ENCODE results near the gene INIP. TPM values are rescaled to one million over a fixed set of nuclear protein-coding genes. Genes with fewer than 3 reads are reported as not detected.

The INIP gene
- total RNA-seq, 1 experiment from 2014 or later = 24.5 TPM

DNA sequence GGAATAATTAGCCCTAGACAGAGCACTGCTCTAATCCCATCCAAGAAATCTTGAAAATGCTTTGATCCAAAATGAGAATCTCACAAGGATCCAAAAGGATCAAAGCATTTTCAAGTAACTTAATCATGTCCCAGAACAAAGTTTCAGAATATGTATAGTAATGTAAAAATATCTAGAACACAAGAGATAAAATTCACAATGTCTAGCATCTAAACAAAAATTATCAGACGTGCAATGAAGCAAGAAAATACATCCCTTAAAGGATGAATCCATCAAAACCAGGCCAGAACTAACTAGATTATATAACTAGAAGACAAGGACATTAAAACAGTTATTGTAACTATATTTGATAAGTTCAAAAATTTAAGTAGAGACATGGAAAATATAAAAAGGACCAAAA lies 69.3 kb downstream of the INIP start:
- no peaks in the 10 kb centered on the region for H4K20me1 ChIP-seq (ENCODE audit: control insufficient read depth, insufficient read depth, insufficient read length)
- H2BK15ac ChIP-seq (ENCODE audit: low read depth, low read length) = no peak overlapping the region
- Mint-ChIP-seq H3K27me3 (ENCODE audit: low read depth) (no peaks in the 10 kb centered on the region), H3K9me3 (peaks cover 9 to 10% of the 10 kb centered on the region in 2 experiments; a peak in 4 of 5 replicates), H3K36me3 (ENCODE audit: insufficient read depth in 1 of 3, low read depth in 3 of 3) (peaks cover 27 to 54% (median 28%) of the 10 kb centered on the region in 3 experiments), H3K4me1 (peaks cover 18 to 21% of the 10 kb centered on the region in 2 experiments), H3K27ac (no peak overlapping the region), H3K4me3 (no peak overlapping the region)
- no peak overlapping the region for H2BK20ac ChIP-seq (ENCODE audit: low read depth, low read length, poor library complexity, severe bottlenecking)
- H3K79me1 ChIP-seq (ENCODE audit: insufficient read depth, low read depth, low read length, poor library complexity, severe bottlenecking) = no peaks in the 10 kb centered on the region
- TF ChIP-seq, protein P1, sequence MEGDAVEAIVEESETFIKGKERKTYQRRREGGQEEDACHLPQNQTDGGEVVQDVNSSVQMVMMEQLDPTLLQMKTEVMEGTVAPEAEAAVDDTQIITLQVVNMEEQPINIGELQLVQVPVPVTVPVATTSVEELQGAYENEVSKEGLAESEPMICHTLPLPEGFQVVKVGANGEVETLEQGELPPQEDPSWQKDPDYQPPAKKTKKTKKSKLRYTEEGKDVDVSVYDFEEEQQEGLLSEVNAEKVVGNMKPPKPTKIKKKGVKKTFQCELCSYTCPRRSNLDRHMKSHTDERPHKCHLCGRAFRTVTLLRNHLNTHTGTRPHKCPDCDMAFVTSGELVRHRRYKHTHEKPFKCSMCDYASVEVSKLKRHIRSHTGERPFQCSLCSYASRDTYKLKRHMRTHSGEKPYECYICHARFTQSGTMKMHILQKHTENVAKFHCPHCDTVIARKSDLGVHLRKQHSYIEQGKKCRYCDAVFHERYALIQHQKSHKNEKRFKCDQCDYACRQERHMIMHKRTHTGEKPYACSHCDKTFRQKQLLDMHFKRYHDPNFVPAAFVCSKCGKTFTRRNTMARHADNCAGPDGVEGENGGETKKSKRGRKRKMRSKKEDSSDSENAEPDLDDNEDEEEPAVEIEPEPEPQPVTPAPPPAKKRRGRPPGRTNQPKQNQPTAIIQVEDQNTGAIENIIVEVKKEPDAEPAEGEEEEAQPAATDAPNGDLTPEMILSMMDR (conservative IDR thresholded peaks at IDR 0.05) = no peak
- no peak overlapping the region for H3K56ac ChIP-seq (ENCODE audit: insufficient read length, low read depth, low read length)
- H3K4me2 ChIP-seq (ENCODE audit: insufficient read depth, insufficient read length, low read length) = no peak overlapping the region
- no peaks in the 10 kb centered on the region for H3K23me2 ChIP-seq (ENCODE audit: insufficient read length, low read depth, low read length, poor library complexity, severe bottlenecking)
- H2BK12ac ChIP-seq (ENCODE audit: insufficient read length, low read depth, low read length) = no peak overlapping the region
- H3K4me1 ChIP-seq (ENCODE audit: insufficient read depth, low read length) = peaks cover 5% of the 10 kb centered on the region; the same call in 1 of the 2 replicates
- H2AK5ac ChIP-seq (ENCODE audit: insufficient read length, low read length) = no peak overlapping the region
- no CpG with 5 or more reads among the region's 1 CpG for WGBS (ENCODE audit: extremely low coverage, insufficient read length, low lambda C conversion rate)
- H3K4ac ChIP-seq (ENCODE audit: low read depth, low read length) = no peak overlapping the region
- H3T11ph ChIP-seq (ENCODE audit: low read length) = no peak overlapping the region
- no peak overlapping the region for H2AFZ ChIP-seq (ENCODE audit: low read length)
- H3K9me3 ChIP-seq (ENCODE audit: control insufficient read depth, low read depth, low read length) = peaks cover 5% of the 10 kb centered on the region
- no peaks in the 10 kb centered on the region for H3K27me3 ChIP-seq (ENCODE audit: insufficient read depth, low read length)
- no peak overlapping the region for H3K9ac ChIP-seq (ENCODE audit: extremely low read depth, insufficient read length, low read length)
- H3K18ac ChIP-seq (ENCODE audit: insufficient read length, low read depth, low read length) = no peak overlapping the region
- H3K27ac ChIP-seq (ENCODE audit: insufficient read length, low read depth, low read length) = no peak overlapping the region
- H2BK5ac ChIP-seq (ENCODE audit: insufficient read length, low read length) = no peak overlapping the region
- no peak overlapping the region for H2BK120ac ChIP-seq (ENCODE audit: low read depth, low read length, poor library complexity, severe bottlenecking)
- H3K14ac ChIP-seq (ENCODE audit: insufficient read depth, low read length) = no peak overlapping the region
- H4K5ac ChIP-seq (ENCODE audit: insufficient read length, low read depth, low read length) = no peak overlapping the region
- no peak overlapping the region for H4K91ac ChIP-seq (ENCODE audit: insufficient read length, low read depth, low read length)
- no peak for DNase-seq
- no peak overlapping the region for H3K23ac ChIP-seq (ENCODE audit: insufficient read length, low read depth, low read length)
- H3K79me2 ChIP-seq (ENCODE audit: insufficient read depth, low read length) = no peaks in the 10 kb centered on the region
- H4K8ac ChIP-seq (replicated peaks; ENCODE audit: insufficient read length, low read depth, low read length) = no peak overlapping the region

Data from H9 (cell line).